GM23338 (cell line): Measurements from ENCODE around the gene TOMM7. TPM values are rescaled to one million over a fixed set of nuclear protein-coding genes. Genes with fewer than 3 reads are reported as not detected.

Source experiments
- ATAC-seq: fragments of 200-7000 bp; cut with Tn5 transposase; 3 replicates; pipeline ENCODE4 v1.9.1; 2020
- DNase-seq: peaks from one replicate; pipeline ENCODE4 v3.0.0-alpha.2; 2015; ENCODE audit warnings: low spot score
- H2AFZ ChIP-seq: fragments of 200-600 bp; sonication (generic); 2 replicates; pipeline ENCODE4 v1.8.0; 2016; ENCODE audit warnings: antibody characterized with exemption, mild to moderate bottlenecking, moderate library complexity
- H3F3A ChIP-seq: fragments of 200-600 bp; sonication (generic); replicated peaks from 2 replicates; pipeline ENCODE4 v1.8.0; 2017; ENCODE audit warnings: antibody characterized with exemption, mixed run types, low read depth
- H3K27ac ChIP-seq: fragments of 200-600 bp; sonication (generic); 2 replicates; pipeline ENCODE4 v1.6.1; 2016; ENCODE audit warnings: low read depth
- H3K27me3 ChIP-seq: fragments of 200-600 bp; sonication (generic); 2 replicates; pipeline ENCODE4 v1.8.0; 2016; ENCODE audit warnings: mild to moderate bottlenecking, mixed run types, moderate library complexity; ENCODE audit not compliant: insufficient read depth
- H3K36me3 ChIP-seq: fragments of 200-600 bp; sonication (generic); 2 replicates; pipeline ENCODE4 v1.8.0; 2016; ENCODE audit warnings: mild to moderate bottlenecking; ENCODE audit not compliant: insufficient read depth
- H3K4me1 ChIP-seq: fragments of 200-600 bp; sonication (generic); 2 replicates; pipeline ENCODE4 v1.8.0; 2016; ENCODE audit warnings: mild to moderate bottlenecking, moderate library complexity; ENCODE audit not compliant: insufficient read depth
- H3K4me2 ChIP-seq: fragments of 200-600 bp; sonication (generic); 2 replicates; pipeline ENCODE4 v1.7.1; 2017; ENCODE audit warnings: mixed run types
- H3K4me3 ChIP-seq: fragments of 200-600 bp; sonication (generic); 2 replicates; pipeline ENCODE4 v1.6.1; 2016; ENCODE audit warnings: mixed run types
- H3K79me2 ChIP-seq: fragments of 200-600 bp; sonication (generic); replicated peaks from 2 replicates; pipeline ENCODE4 v1.8.0; 2017; ENCODE audit warnings: mild to moderate bottlenecking; ENCODE audit not compliant: insufficient read depth
- H3K9me2 ChIP-seq: fragments of 200-600 bp; sonication (generic); 2 replicates; pipeline ENCODE4 v1.8.0; 2017; ENCODE audit not compliant: insufficient read depth
- H4K20me1 ChIP-seq: fragments of 200-600 bp; sonication (generic); replicated peaks from 2 replicates; pipeline ENCODE4 v1.8.0; 2017; ENCODE audit warnings: mild to moderate bottlenecking; ENCODE audit not compliant: insufficient read depth
- H3K27ac Mint-ChIP-seq: 2 replicates; pipeline ENCODE4 v1.8.0; 2020; ENCODE audit warnings: inconsistent platforms, mild to moderate bottlenecking, moderate library complexity, mixed read lengths
- H3K27me3 Mint-ChIP-seq: 3 replicates; pipeline ENCODE4 v1.8.0; 2022; ENCODE audit warnings: low read depth, mild to moderate bottlenecking, moderate library complexity, mixed read lengths, inconsistent platforms; ENCODE audit not compliant: insufficient read depth, poor library complexity
- H3K36me3 Mint-ChIP-seq: 3 replicates; pipeline ENCODE4 v1.8.0; 2021; ENCODE audit warnings: low read depth, mild to moderate bottlenecking, inconsistent platforms, moderate library complexity, mixed read lengths
- H3K4me1 Mint-ChIP-seq: 3 replicates; pipeline ENCODE4 v1.8.0; 2020; ENCODE audit warnings: mild to moderate bottlenecking, inconsistent platforms, mixed read lengths
- H3K4me3 Mint-ChIP-seq: 3 replicates; pipeline ENCODE4 v1.8.0; 2021; ENCODE audit warnings: moderate library complexity, mild to moderate bottlenecking, inconsistent platforms, mixed read lengths
- H3K9me3 Mint-ChIP-seq: 3 replicates; pipeline ENCODE4 v1.8.0; 2020; ENCODE audit warnings: moderate library complexity, mild to moderate bottlenecking, inconsistent platforms, mixed read lengths
- CTCF ChIP-seq, 2 experiments: fragments of 200-600 bp in 1 of 2; sonication (generic) in 1 of 2; conservative IDR thresholded peaks; 2 replicates each; pipeline versions ENCODE4 v1.5.1 to v1.6.1; 2016 to 2017; ENCODE audit warnings: antibody characterized with exemption in 2 of 2, low read depth in 2 of 2, mild to moderate bottlenecking in 2 of 2, moderate library complexity in 1 of 2
- ETS1 ChIP-seq: IDR thresholded peaks from 2 replicates; pipeline ENCODE4 v1.6.1; 2016; ENCODE audit warnings: antibody characterized with exemption
- EZH2 ChIP-seq: fragments of 200-600 bp; sonication (generic); IDR thresholded peaks from one replicate; pipeline ENCODE4 v1.8.0; 2017; ENCODE audit warnings: antibody characterized with exemption, mild to moderate bottlenecking, low read depth; ENCODE audit not compliant: unreplicated experiment
- EZH2phosphoT487 ChIP-seq: fragments of 200-600 bp; sonication (generic); IDR thresholded peaks from one replicate; pipeline ENCODE4 v1.8.1; 2018; ENCODE audit warnings: antibody characterized with exemption; ENCODE audit not compliant: unreplicated experiment
- POLR2AphosphoS5 ChIP-seq: IDR thresholded peaks from 2 replicates; pipeline ENCODE4 v1.6.1; 2016; ENCODE audit warnings: antibody characterized with exemption, low read depth
- ZNF114 ChIP-seq: fragments of 250-450 bp; sonication (Bioruptor Pico); IDR thresholded peaks from 2 replicates; pipeline ENCODE4 v1.5.0; 2020; ENCODE audit warnings: mild to moderate bottlenecking, moderate library complexity
- ZNF331 ChIP-seq: fragments of 250-450 bp; sonication (Bioruptor Pico); IDR thresholded peaks from 2 replicates; pipeline ENCODE4 v1.5.0; 2020; ENCODE audit warnings: low read depth, mild to moderate bottlenecking, moderate library complexity
- ZNF462 ChIP-seq: fragments of 250-450 bp; sonication (Bioruptor Pico); IDR thresholded peaks from 2 replicates; pipeline ENCODE4 v1.5.0; 2020; ENCODE audit warnings: mild to moderate bottlenecking, moderate library complexity
- polyA plus RNA-seq: library from polyadenylated mRNA; unstranded; fragments of >200 nt; fragmentation: Nextera tagmentation; extraction: Ambion mirVana; gene quantifications from 2 replicates; pipeline ENCODE4 v1.2.1, GENCODE V29; 2016
- total RNA-seq: library from RNA; depleted of rRNA; stranded (reverse); fragments of >200 nt; shearing (Covaris generic); gene quantifications from 2 replicates; pipeline ENCODE4 v1.2.3, GENCODE V29; 2014

Gene TOMM7
- total and polyA plus RNA-seq, 2 experiments from 2014 or later, result 164 to 920 TPM

- no peaks in the 10 kb centered on the region for H3K9me3 Mint-ChIP-seq
- Histone ChIP-seq H3K27ac (peak overlapping the region; percentile 90), H3K4me1 (peaks cover 44% of the 10 kb centered on the region), H3K9me2 (no peaks in the 10 kb centered on the region), H2AFZ (no peak overlapping the region; the same call in none of the 2 replicates), H3K79me2 (peaks cover 15% of the 10 kb centered on the region), H3K4me2 (peak overlapping the region; percentile 81), H4K20me1 (no peaks in the 10 kb centered on the region), H3K4me3 (peak overlapping the region; percentile 89), H3F3A (peaks cover 9% of the 10 kb centered on the region), H3K27me3 (no peaks in the 10 kb centered on the region), H3K36me3 (peaks cover 26% of the 10 kb centered on the region; the same call in 1 of the 2 replicates)
- peak; percentile 92 for DNase-seq
- H3K36me3 Mint-ChIP-seq, result peaks cover 40% of the 10 kb centered on the region
- H3K4me3 Mint-ChIP-seq, result peak overlapping the region; percentile 85
- peak overlapping the region; percentile 98 for H3K27ac Mint-ChIP-seq
- H3K27me3 Mint-ChIP-seq, result peaks cover 6% of the 10 kb centered on the region
- H3K4me1 Mint-ChIP-seq, result peaks cover 43% of the 10 kb centered on the region
- TF ChIP-seq POLR2AphosphoS5, result peak; percentile 76
- TF ChIP-seq EZH2, result no peak
- TF ChIP-seq ETS1, result peak; percentile 62
- peak; percentile 82 for ATAC-seq
Observed at GRCh38 chr7:22854158-22855048, 31.8 kb upstream of the TOMM7 start.

- peaks cover 26% of the 10 kb centered on the region; the same call in 1 of the 2 replicates for H3K36me3 ChIP-seq
- Mint-ChIP-seq H3K27ac (no peak overlapping the region), H3K4me3 (peak overlapping the region; percentile 73), H3K9me3 (no peaks in the 10 kb centered on the region), H3K27me3 (peaks cover 6% of the 10 kb centered on the region), H3K36me3 (peaks cover 34% of the 10 kb centered on the region), H3K4me1 (peaks cover 38% of the 10 kb centered on the region)
- H3F3A ChIP-seq, result peaks cover 3% of the 10 kb centered on the region
- peak; percentile 14 for ATAC-seq
- peak overlapping the region; percentile 67; the same call in 1 of the 2 replicates for H2AFZ ChIP-seq
- peak; percentile 70 for DNase-seq
- no peaks in the 10 kb centered on the region for H4K20me1 ChIP-seq
- peak overlapping the region; percentile 48 for H3K4me3 ChIP-seq
- peak overlapping the region; percentile 74 for H3K4me2 ChIP-seq
- no peaks in the 10 kb centered on the region for H3K9me2 ChIP-seq
- H3K27ac ChIP-seq, result peak overlapping the region; percentile 14; the same call in 1 of the 2 replicates
- TF ChIP-seq ETS1 (no peak), CTCF (conservative IDR thresholded peaks at IDR 0.05; ENCODE audit: low read depth in 2 of 2) (peak; percentile 25 to 66; a peak in 3 of 4 replicates), ZNF114 (CRISPR knock-in tag) (no peak), EZH2 (no peak), EZH2phosphoT487 (no peak), ZNF331 (no peak), ZNF462 (CRISPR knock-in tag) (no peak)
- no peaks in the 10 kb centered on the region for H3K27me3 ChIP-seq
- peaks cover 44% of the 10 kb centered on the region for H3K4me1 ChIP-seq
- H3K79me2 ChIP-seq, result peaks cover 15% of the 10 kb centered on the region
Observed at GRCh38 chr7:22853674-22854157, 31.1 kb upstream of the TOMM7 start.
